ENCODE results near the gene MRPS25.

Gene MRPS25

DNA sequence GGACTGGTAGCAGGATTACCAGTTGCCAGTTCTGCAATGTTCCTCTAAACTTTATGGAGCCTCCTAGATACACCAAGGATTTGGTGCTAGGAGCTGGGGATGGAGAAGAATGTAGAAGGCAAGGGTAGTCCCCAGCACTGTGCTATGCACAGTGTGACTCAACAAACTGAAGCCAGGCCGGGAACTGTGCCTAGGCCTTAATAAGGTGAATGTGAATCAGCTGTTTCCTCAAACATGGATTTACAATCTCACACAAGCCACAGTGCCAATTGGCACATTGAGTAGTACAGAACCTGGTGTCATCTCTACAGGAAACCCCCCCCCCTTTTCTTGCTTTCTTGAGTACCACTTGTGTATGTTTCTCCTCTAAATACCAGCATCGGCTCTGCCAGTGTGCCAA lies 32.5 kb downstream of the MRPS25 start:
- Histone ChIP-seq H3K9me3 (replicated peaks in 1 of 2; ENCODE audit: control insufficient read depth in 2 of 2, insufficient read depth in 1 of 2, low read depth in 1 of 2, low read length in 2 of 2) (peaks cover 0 to 4% of the 10 kb centered on the region in 2 donors), H2BK12ac (ENCODE audit: low read length) (no peak overlapping the region), H4K91ac (ENCODE audit: low read depth, low read length, poor library complexity) (no peak overlapping the region), H3K4me2 (ENCODE audit: insufficient read depth, low read length, poor library complexity, severe bottlenecking) (no peak overlapping the region), H4K8ac (ENCODE audit: low read depth, low read length) (no peak overlapping the region), H2BK15ac (ENCODE audit: low read length) (no peak overlapping the region), H3K27me3 (ENCODE audit: control insufficient read depth in 3 of 3, insufficient read depth in 3 of 3, low read depth in 1 of 3, low read length in 3 of 3) (no peaks in the 10 kb centered on the region), H3K4me1 (ENCODE audit: control insufficient read depth in 2 of 2, insufficient read depth in 1 of 2, low read depth in 1 of 2, low read length in 2 of 2) (no peaks in the 10 kb centered on the region), H2AFZ (ENCODE audit: low read length) (no peak overlapping the region), H3K23ac (ENCODE audit: low read depth, low read length, poor library complexity) (no peak overlapping the region), H3K4me3 (ENCODE audit: low read length in 2 of 2) (no peak overlapping the region), H2AK5ac (ENCODE audit: low read depth, low read length) (no peak overlapping the region), H3K36me3 (replicated peaks in 1 of 2; ENCODE audit: control insufficient read depth in 2 of 2, insufficient read depth in 2 of 2, low read length in 2 of 2) (peaks cover 41 to 92% of the 10 kb centered on the region in 2 donors), H3K79me1 (ENCODE audit: low read depth, low read length) (no peaks in the 10 kb centered on the region), H3K27ac (replicated peaks; ENCODE audit: low read length) (no peak overlapping the region), H2BK5ac (ENCODE audit: low read length) (no peak overlapping the region), H2BK120ac (ENCODE audit: low read depth, low read length) (no peak overlapping the region), H3K4ac (ENCODE audit: low read length) (no peak overlapping the region), H3K14ac (ENCODE audit: low read length) (no peak overlapping the region), H3K18ac (ENCODE audit: low read length) (no peak overlapping the region), H3K9ac (ENCODE audit: low read depth, low read length, poor library complexity) (no peak overlapping the region)
- WGBS, 2 donors (ENCODE audit: extremely low coverage in 2 of 2, insufficient read length in 2 of 2, insufficient replicate concordance in 1 of 2), result no CpG with 5 or more reads among the region's 2 CpGs
- DNase-seq (ENCODE audit: low spot score), result no peak

DNA sequence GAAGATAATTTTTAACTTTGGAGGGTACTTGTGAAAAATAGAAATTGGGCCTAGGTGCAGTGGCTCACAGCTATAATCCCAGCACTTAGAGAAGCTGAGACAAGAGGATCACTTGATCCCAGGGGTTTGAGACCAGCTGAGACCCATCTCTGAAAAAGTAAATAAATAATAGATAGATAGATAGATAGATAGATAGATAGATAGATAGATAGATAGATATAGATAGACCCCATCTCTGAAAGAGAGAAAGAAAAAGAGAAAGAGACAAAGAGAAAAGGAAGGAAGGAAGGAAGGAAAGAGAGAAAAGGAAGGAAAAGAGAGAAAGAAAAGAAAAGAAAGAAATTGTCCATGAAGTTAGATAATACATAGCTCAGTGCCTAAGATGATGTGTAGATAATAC lies 35.5 kb downstream of the MRPS25 start:
- no peak overlapping the region for H2BK12ac ChIP-seq (ENCODE audit: low read length)
- H3K79me1 ChIP-seq (ENCODE audit: low read depth, low read length), result no peaks in the 10 kb centered on the region
- H4K91ac ChIP-seq (ENCODE audit: low read depth, low read length, poor library complexity), result no peak overlapping the region
- no peak overlapping the region for H4K8ac ChIP-seq (ENCODE audit: low read depth, low read length)
- H3K4me3 ChIP-seq (ENCODE audit: low read length in 2 of 2), result no peak overlapping the region
- H3K18ac ChIP-seq (ENCODE audit: low read length), result no peak overlapping the region
- H3K36me3 ChIP-seq (replicated peaks in 1 of 2; ENCODE audit: control insufficient read depth in 2 of 2, insufficient read depth in 2 of 2, low read length in 2 of 2), result peaks cover 46 to 89% of the 10 kb centered on the region in 2 donors
- H2BK5ac ChIP-seq (ENCODE audit: low read length), result no peak overlapping the region
- H2BK120ac ChIP-seq (ENCODE audit: low read depth, low read length), result no peak overlapping the region
- DNase-seq (ENCODE audit: low spot score), result no peak
- no peak overlapping the region for H3K9ac ChIP-seq (ENCODE audit: low read depth, low read length, poor library complexity)
- no peak overlapping the region for H2AK5ac ChIP-seq (ENCODE audit: low read depth, low read length)
- no peak overlapping the region for H3K4me2 ChIP-seq (ENCODE audit: insufficient read depth, low read length, poor library complexity, severe bottlenecking)
- H3K23ac ChIP-seq (ENCODE audit: low read depth, low read length, poor library complexity), result no peak overlapping the region
- H3K14ac ChIP-seq (ENCODE audit: low read length), result no peak overlapping the region
- no peak overlapping the region for H3K27ac ChIP-seq (replicated peaks; ENCODE audit: low read length)
- peaks cover 0 to 3% of the 10 kb centered on the region in 2 donors for H3K9me3 ChIP-seq (replicated peaks in 1 of 2; ENCODE audit: control insufficient read depth in 2 of 2, insufficient read depth in 1 of 2, low read depth in 1 of 2, low read length in 2 of 2)
- no peaks in the 10 kb centered on the region for H3K27me3 ChIP-seq (ENCODE audit: control insufficient read depth in 3 of 3, insufficient read depth in 3 of 3, low read depth in 1 of 3, low read length in 3 of 3)
- no peaks in the 10 kb centered on the region for H3K4me1 ChIP-seq (ENCODE audit: control insufficient read depth in 2 of 2, insufficient read depth in 1 of 2, low read depth in 1 of 2, low read length in 2 of 2)
- no peak overlapping the region for H2BK15ac ChIP-seq (ENCODE audit: low read length)
- no peak overlapping the region for H3K4ac ChIP-seq (ENCODE audit: low read length)
- no peak overlapping the region for H2AFZ ChIP-seq (ENCODE audit: low read length)

DNA sequence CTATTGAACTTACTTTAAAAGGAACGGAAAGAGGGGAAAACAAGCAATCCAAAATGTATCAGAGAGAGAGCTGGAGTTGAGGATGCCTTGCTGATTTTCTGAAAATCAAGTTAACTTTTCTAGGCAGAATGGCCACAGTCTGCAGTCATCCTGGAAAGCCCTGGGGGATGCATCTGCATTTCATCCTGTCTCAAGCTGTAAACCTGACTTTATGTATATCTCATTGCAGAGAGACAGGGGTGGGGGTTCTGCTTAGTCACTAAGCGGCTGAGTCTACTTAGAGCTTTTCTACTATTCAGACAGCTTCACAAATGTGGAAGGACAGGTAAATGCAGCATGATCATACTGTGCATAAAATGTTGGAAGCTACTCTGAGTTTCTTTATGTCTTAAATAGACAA lies 41.4 kb downstream of the MRPS25 start:
- no peaks in the 10 kb centered on the region for H3K27me3 ChIP-seq (ENCODE audit: control insufficient read depth in 3 of 3, insufficient read depth in 3 of 3, low read depth in 1 of 3, low read length in 3 of 3)
- no peaks in the 10 kb centered on the region for H3K4me1 ChIP-seq (ENCODE audit: control insufficient read depth in 2 of 2, insufficient read depth in 1 of 2, low read depth in 1 of 2, low read length in 2 of 2)
- H3K4ac ChIP-seq (ENCODE audit: low read length), result no peak overlapping the region
- H3K9ac ChIP-seq (ENCODE audit: low read depth, low read length, poor library complexity), result no peak overlapping the region
- no peak overlapping the region for H4K8ac ChIP-seq (ENCODE audit: low read depth, low read length)
- no peak overlapping the region for H3K27ac ChIP-seq (replicated peaks; ENCODE audit: low read length)
- no peak overlapping the region for H2BK15ac ChIP-seq (ENCODE audit: low read length)
- H3K36me3 ChIP-seq (replicated peaks in 1 of 2; ENCODE audit: control insufficient read depth in 2 of 2, insufficient read depth in 2 of 2, low read length in 2 of 2), result peaks cover 38 to 88% of the 10 kb centered on the region in 2 donors
- H3K14ac ChIP-seq (ENCODE audit: low read length), result no peak overlapping the region
- no peak overlapping the region for H3K4me2 ChIP-seq (ENCODE audit: insufficient read depth, low read length, poor library complexity, severe bottlenecking)
- no peak overlapping the region for H4K91ac ChIP-seq (ENCODE audit: low read depth, low read length, poor library complexity)
- WGBS, 2 donors (ENCODE audit: extremely low coverage in 2 of 2, insufficient read length in 2 of 2, insufficient replicate concordance in 1 of 2), result no CpG with 5 or more reads among the region's 2 CpGs
- no peaks in the 10 kb centered on the region for H3K79me1 ChIP-seq (ENCODE audit: low read depth, low read length)
- no peak overlapping the region for H3K18ac ChIP-seq (ENCODE audit: low read length)
- H2BK12ac ChIP-seq (ENCODE audit: low read length), result no peak overlapping the region
- H2BK5ac ChIP-seq (ENCODE audit: low read length), result no peak overlapping the region
- H3K4me3 ChIP-seq (ENCODE audit: low read length in 2 of 2), result no peak overlapping the region
- H2AFZ ChIP-seq (ENCODE audit: low read length), result no peak overlapping the region
- H2AK5ac ChIP-seq (ENCODE audit: low read depth, low read length), result no peak overlapping the region
- DNase-seq (ENCODE audit: low spot score), result no peak
- H3K9me3 ChIP-seq (replicated peaks in 1 of 2; ENCODE audit: control insufficient read depth in 2 of 2, insufficient read depth in 1 of 2, low read depth in 1 of 2, low read length in 2 of 2), result no peaks in the 10 kb centered on the region
- no peak overlapping the region for H2BK120ac ChIP-seq (ENCODE audit: low read depth, low read length)
- no peak overlapping the region for H3K23ac ChIP-seq (ENCODE audit: low read depth, low read length, poor library complexity)

DNA sequence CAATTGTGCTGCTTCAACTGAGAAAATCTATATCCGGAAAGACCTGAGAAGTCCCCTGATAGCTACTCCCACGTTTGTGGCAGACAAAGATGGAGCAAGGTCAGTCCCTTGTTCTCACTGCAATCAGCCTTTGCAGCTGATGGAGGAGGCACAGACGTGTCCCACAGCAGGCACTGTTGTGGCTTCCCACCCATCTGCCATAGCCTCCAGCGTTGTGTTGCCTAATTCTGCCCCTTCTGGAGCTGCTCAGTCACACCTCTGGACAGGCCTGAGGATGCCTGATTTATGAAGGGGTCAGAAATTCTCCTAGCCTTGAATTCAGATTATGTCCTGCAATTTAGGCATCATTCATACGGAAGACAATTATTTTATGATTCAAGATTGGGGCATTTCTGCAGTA lies 41.9 kb downstream of the MRPS25 start:
- Histone ChIP-seq H3K4me1 (ENCODE audit: control insufficient read depth in 2 of 2, insufficient read depth in 1 of 2, low read depth in 1 of 2, low read length in 2 of 2) (no peaks in the 10 kb centered on the region), H4K91ac (ENCODE audit: low read depth, low read length, poor library complexity) (no peak overlapping the region), H3K4me3 (ENCODE audit: low read length in 2 of 2) (no peak overlapping the region), H3K14ac (ENCODE audit: low read length) (no peak overlapping the region), H2AK5ac (ENCODE audit: low read depth, low read length) (no peak overlapping the region), H2BK12ac (ENCODE audit: low read length) (no peak overlapping the region), H3K23ac (ENCODE audit: low read depth, low read length, poor library complexity) (no peak overlapping the region), H2BK5ac (ENCODE audit: low read length) (no peak overlapping the region), H2BK120ac (ENCODE audit: low read depth, low read length) (no peak overlapping the region), H4K8ac (ENCODE audit: low read depth, low read length) (no peak overlapping the region), H3K4me2 (ENCODE audit: insufficient read depth, low read length, poor library complexity, severe bottlenecking) (no peak overlapping the region), H3K36me3 (replicated peaks in 1 of 2; ENCODE audit: control insufficient read depth in 2 of 2, insufficient read depth in 2 of 2, low read length in 2 of 2) (peaks cover 34 to 86% of the 10 kb centered on the region in 2 donors), H3K79me1 (ENCODE audit: low read depth, low read length) (no peaks in the 10 kb centered on the region), H3K4ac (ENCODE audit: low read length) (no peak overlapping the region), H2AFZ (ENCODE audit: low read length) (no peak overlapping the region), H3K9me3 (replicated peaks in 1 of 2; ENCODE audit: control insufficient read depth in 2 of 2, insufficient read depth in 1 of 2, low read depth in 1 of 2, low read length in 2 of 2) (no peaks in the 10 kb centered on the region), H3K9ac (ENCODE audit: low read depth, low read length, poor library complexity) (no peak overlapping the region), H3K27ac (replicated peaks; ENCODE audit: low read length) (no peak overlapping the region), H3K18ac (ENCODE audit: low read length) (no peak overlapping the region), H2BK15ac (ENCODE audit: low read length) (no peak overlapping the region), H3K27me3 (ENCODE audit: control insufficient read depth in 3 of 3, insufficient read depth in 3 of 3, low read depth in 1 of 3, low read length in 3 of 3) (no peaks in the 10 kb centered on the region)
- DNase-seq (ENCODE audit: low spot score), result no peak
- no CpG with 5 or more reads among the region's 5 CpGs for WGBS, 2 donors (ENCODE audit: extremely low coverage in 2 of 2, insufficient read length in 2 of 2, insufficient replicate concordance in 1 of 2)
